ENCODE measurements around the gene LRRC61. TPM values are rescaled to one million over a fixed set of nuclear protein-coding genes. Genes with fewer than 3 reads are reported as not detected.

Gene LRRC61
- total and polyA plus RNA-seq, 10 donors, result 4.2 to 21.7 (median 11.4) TPM

- peaks cover 0 to 19% (median 4%) of the 10 kb centered on the region in 6 donors for H3K36me3 ChIP-seq
- peak overlapping the region; percentile 46 to 75 (median 62) for H3K4me3 ChIP-seq
- peaks cover 0 to 4% (median 0%) of the 10 kb centered on the region in 7 donors for H3K27me3 ChIP-seq (replicated peaks in 1 of 7)
- intact Hi-C loops (cut with DNase I; ENCODE audit: low total_unique reads), result no loop called here
- no peak for DNase-seq
- H3K4me1 ChIP-seq, result peaks cover 10 to 70% (median 38%) of the 10 kb centered on the region in 6 donors
- WGBS, 5 donors, result 55 to 72% (median 58%) methylated on average over 4 of the region's 4 CpGs
- TF ChIP-seq POLR2A (IDR thresholded peaks at IDR 0.05) (no peak), POLR2AphosphoS5 (IDR thresholded peaks at IDR 0.05) (no peak)
- TF ChIP-seq, protein P1, sequence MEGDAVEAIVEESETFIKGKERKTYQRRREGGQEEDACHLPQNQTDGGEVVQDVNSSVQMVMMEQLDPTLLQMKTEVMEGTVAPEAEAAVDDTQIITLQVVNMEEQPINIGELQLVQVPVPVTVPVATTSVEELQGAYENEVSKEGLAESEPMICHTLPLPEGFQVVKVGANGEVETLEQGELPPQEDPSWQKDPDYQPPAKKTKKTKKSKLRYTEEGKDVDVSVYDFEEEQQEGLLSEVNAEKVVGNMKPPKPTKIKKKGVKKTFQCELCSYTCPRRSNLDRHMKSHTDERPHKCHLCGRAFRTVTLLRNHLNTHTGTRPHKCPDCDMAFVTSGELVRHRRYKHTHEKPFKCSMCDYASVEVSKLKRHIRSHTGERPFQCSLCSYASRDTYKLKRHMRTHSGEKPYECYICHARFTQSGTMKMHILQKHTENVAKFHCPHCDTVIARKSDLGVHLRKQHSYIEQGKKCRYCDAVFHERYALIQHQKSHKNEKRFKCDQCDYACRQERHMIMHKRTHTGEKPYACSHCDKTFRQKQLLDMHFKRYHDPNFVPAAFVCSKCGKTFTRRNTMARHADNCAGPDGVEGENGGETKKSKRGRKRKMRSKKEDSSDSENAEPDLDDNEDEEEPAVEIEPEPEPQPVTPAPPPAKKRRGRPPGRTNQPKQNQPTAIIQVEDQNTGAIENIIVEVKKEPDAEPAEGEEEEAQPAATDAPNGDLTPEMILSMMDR (IDR thresholded peaks at IDR 0.05 in 8 of 11, conservative IDR thresholded peaks at IDR 0.05 in 3 of 11), result no peak
- no peaks in the 10 kb centered on the region for H3K9me3 ChIP-seq
- peak overlapping the region; percentile 84 to 95 (median 92) for H3K27ac ChIP-seq
Measured at GRCh38 chr7:150322114-150322832, 882 bp upstream of the LRRC61 start.

DNA sequence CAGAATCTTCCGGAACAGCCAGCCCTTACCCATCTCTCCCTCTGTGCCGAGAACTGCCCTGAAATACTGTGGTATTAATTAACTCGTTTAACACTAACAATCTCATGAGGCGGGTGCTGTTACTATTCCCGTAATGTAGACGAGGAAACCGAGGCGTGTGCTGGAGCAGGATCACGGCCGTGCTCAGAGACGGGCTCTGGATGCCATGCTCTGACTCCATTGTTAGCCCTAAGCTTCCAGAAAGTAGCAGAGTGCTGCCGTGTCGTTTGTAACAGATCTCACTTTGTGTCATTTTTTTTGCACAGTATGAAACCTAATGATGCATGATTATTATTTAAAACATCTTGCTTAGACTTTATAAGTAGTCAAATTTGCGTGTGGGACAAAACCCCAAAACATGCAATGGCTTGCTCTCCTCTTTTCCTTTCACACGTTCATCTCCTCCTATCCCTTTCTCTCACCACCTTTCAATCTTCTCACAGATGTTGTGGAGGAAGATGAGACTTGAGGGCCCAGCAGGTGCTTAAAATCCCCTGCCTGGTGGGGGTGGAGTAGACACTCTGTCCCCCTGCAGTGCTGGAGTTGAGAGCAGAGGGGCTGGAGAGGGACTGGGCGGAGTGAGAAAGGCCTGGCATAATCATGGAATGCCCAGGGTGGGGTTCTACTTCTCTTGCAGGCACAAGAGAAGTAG is 672 bp downstream of the LRRC61 start:
- H3K27ac ChIP-seq, result peak overlapping the region; percentile 84 to 95 (median 92)
- WGBS, 5 donors, result 13 to 19% (median 14%) methylated on average over 16 of the region's 16 CpGs
- H3K36me3 ChIP-seq, result peaks cover 0 to 35% (median 12%) of the 10 kb centered on the region in 6 donors
- peaks cover 10 to 68% (median 38%) of the 10 kb centered on the region in 6 donors for H3K4me1 ChIP-seq
- TF ChIP-seq, protein P1 (IDR thresholded peaks at IDR 0.05 in 8 of 11, conservative IDR thresholded peaks at IDR 0.05 in 3 of 11), result no peak
- TF ChIP-seq POLR2A (IDR thresholded peaks at IDR 0.05) (no peak), POLR2AphosphoS5 (IDR thresholded peaks at IDR 0.05) (no peak)
- no peak for DNase-seq
- H3K9me3 ChIP-seq, result no peaks in the 10 kb centered on the region
- intact Hi-C loops (cut with DNase I; ENCODE audit: low total_unique reads), result no loop called here
- peaks cover 0 to 4% (median 0%) of the 10 kb centered on the region in 7 donors for H3K27me3 ChIP-seq (replicated peaks in 1 of 7)
- peak overlapping the region; percentile 46 to 75 (median 62) for H3K4me3 ChIP-seq

GRCh38 chr7:150324373-150324961 is 1.3 kb downstream of the LRRC61 start:
- Histone ChIP-seq H3K27ac (peak overlapping the region in 7 of 8 donors; percentile 58 to 95 (median 93)), H3K27me3 (replicated peaks in 1 of 7) (peaks cover 0 to 4% (median 0%) of the 10 kb centered on the region in 7 donors), H3K4me3 (peak overlapping the region in 4 of 8 donors; percentile 61 to 75 (median 66)), H3K36me3 (peaks cover 0 to 41% (median 18%) of the 10 kb centered on the region in 6 donors), H3K9me3 (no peaks in the 10 kb centered on the region), H3K4me1 (peaks cover 10 to 62% (median 38%) of the 10 kb centered on the region in 6 donors)
- 65 to 80% (median 75%) methylated on average over 11 to 12 of the region's 12 CpGs for WGBS, 5 donors
- intact Hi-C loops (cut with DNase I; ENCODE audit: low total_unique reads), result no loop called here
- DNase-seq, result no peak
- TF ChIP-seq POLR2A (IDR thresholded peaks at IDR 0.05), result no peak
- TF ChIP-seq, protein P1 (IDR thresholded peaks at IDR 0.05 in 8 of 11, conservative IDR thresholded peaks at IDR 0.05 in 3 of 11), result no peak
